HT1080 (cell line): ENCODE results near the gene PEX12. TPM values are rescaled to one million over a fixed set of nuclear protein-coding genes. Genes with fewer than 3 reads are reported as not detected.
"Not testable (repeated sequence)": the region's sequence is repeated elsewhere in the genome, so short reads cannot be mapped to it uniquely, and the experiment has no call there.

ENCODE experiments used
- DNase-seq: peaks from one replicate; pipeline ENCODE4 v3.0.0-alpha.2; 2015; ENCODE audit warnings: low read depth
- small RNA-seq: library from RNA; depleted of rRNA; stranded (forward); fragments of <200 nt; gene quantifications from one replicate; pipeline ENCODE3, GENCODE V24; 2014
- total RNA-seq: library from RNA; depleted of rRNA; stranded (reverse); fragments of >200 nt; shearing (Covaris generic); gene quantifications from 2 replicates; pipeline ENCODE4 v1.2.3, GENCODE V29; 2014; rRNA removed

PEX12 gene
- total RNA-seq, 1 experiment from 2014 or later = 9.9 TPM

DNA sequence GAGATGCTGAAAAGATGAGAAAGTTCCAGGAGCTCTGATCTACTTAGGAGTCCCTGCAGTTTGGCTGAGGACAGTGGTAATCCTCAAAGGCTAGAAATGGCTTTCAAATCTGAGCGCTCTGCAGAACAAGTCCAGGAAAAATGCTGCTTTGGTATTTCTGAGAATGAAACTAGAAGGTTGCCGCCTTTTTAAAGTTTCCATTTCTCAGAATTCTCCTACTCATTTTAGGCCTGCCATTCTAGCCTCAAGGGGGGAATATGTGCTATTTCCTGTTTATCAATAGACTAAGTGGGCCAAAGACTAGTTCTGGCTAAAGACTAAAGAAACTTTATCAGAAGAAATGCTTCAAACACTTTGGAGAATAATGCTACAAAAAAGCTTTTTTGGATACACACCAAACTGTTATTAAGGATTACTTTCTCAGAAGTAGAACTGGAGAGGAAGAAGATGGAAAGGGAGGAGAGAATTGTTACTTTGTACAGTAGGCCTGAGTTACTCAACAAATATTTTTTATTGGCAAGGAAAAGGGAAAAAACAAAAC lies 40.7 kb downstream of the PEX12 start, which contains the start of gene SLFN12L:
Gene SLFN12L, minus strand, starts transcription at position 78 of the 541 bp plus-strand sequence. CDS start 15,314 bp downstream, outside the sequence.
- no peak for DNase-seq

DNA sequence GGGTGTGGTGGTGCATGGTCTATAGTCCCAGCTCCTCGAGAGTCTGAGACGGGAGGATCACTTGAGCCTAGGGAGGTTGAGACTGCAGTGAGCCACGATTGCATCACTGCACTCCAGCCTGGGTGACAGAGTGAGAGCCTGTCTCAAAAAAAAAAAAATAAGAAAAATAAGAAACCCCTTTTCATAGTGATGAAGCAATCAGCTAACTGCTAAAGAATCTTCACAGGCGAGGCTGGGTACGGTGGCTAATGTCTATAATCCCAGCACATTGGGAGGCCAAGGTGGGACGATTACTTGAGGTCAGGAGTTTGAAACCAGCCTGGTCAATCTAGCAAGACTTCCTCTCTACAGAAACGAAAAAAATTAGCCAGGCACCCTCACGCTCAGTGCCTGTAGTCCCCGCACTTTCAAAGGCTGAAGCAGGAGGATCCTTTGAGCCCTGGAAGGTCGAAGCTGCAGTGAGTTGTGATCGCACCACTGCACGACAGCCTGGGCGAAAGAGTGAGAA lies 41.7 kb downstream of the PEX12 start:
- DNase-seq = no peak

DNA sequence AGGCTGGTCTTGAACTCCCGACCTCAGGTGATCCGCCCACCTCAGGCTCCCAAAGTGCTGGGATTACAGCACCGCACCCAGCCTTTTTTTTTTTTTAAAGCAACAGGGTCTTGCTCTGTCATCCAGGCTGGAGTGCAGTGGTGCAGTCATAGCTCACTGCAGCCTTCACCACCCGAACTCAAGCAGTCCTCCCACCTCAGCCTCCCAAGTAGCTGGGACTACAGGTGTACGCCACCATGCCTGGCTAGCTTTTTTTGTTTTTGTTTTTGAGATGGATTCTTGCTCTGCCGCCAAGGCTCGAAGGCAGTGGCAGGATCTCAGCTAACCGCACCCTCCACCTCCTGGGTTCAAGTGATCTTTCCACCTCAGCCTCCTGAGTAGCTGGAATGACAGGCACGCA lies 43.0 kb downstream of the PEX12 start:
- DNase-seq = not testable (repeated sequence)

DNA sequence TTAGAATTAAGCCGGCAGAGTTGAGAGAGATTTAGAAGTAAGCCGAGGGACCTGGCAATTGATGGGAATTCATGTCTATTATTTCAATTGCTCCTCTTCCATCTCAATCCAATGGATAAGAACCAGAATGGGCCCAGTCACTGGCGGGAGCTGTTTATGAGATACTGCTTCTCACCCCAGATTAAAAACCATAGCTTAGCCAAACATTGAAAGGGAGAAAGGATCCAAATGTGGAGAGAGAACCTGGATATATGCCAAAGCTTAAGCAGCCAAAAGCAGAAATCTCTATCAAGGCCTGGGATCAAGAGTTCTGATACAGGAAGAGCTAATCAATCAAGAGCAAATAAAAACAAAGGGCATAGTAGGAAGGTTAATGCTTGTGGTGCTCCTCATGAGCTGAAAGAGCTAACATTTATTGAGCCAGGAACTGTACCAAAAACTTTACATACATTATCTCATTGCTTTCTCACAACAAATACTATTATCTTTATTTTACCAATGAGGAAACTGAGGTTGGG lies 43.7 kb downstream of the PEX12 start:
- no peak for DNase-seq

DNA sequence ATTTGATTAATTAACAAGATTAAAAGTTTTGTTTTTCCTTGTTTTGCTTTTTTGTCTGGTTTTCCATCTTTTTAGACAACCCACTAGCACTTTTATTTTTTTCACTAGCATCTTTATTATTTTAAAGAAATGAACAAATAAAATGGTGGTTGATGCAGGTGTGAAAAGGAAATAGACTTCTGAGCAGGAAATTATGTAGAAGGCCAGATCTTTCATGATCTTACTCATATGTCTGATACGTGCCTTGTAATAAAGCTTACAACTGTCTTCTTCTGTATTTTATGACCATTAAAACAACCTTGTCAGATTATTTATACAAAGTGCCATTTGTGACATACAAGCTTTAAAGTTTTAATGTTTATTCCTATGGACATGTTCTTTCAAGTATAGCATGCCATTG lies 47.2 kb downstream of the PEX12 start:
- DNase-seq = no peak

DNA sequence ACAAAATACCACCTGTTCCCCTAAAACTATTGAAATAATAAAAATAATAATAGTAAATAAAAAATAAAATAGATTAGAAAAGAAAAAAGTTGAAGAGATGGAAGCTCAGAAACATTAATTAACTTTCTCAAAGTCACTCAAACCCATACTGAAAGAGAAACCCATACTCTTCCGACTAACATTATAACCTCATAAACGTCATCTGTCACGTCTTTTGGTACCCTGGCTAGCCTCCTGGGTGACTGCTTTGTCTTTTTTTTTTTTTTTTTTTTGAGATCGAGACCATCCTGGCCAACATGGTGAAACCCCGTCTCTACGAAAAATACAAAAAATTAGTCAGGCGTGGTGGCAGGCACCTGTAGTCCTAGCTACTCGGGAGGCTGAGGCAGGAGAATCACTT lies 48.5 kb downstream of the PEX12 start:
- DNase-seq = no peak

DNA sequence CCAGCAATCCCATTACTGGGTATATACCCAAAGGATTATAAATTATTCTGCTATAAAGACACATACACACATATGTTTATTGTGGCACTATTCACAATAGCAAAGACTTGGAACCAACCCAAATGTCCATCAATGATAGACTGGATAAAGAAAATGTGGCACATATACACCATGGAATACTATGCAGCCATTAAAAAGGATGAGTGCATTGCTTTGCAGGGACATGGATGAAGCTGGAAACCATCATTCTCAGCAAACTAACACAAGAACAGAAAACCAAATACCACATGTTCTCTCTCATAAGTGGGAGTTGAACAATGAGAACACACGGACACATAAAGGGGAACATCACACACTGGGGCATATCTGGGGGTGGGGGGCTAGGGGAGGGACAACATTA lies 49.0 kb downstream of the PEX12 start:
- DNase-seq = not testable (repeated sequence)

Small RNA genes within 50 kb of the gene (small RNA-seq; reads per million reads assigned to genes)
- gene AC004134.1 = not detected
- gene AC015911.1 = not detected
- 36.2 reads per million, percentile 94 among the genes with 10 or more reads in this experiment for gene SNORD7

Other genes starting within 250 kb of the PEX12 start
- 16.0 and 18.5 TPM in 2 replicates for gene SLFN11, start 204.9 kb downstream of the PEX12 start, total RNA-seq
- gene SLFN12, start 146.1 kb downstream of the PEX12 start, total RNA-seq = 7.7 and 13.3 TPM in 2 replicates
- 0.43 and 0.80 TPM in 2 replicates for gene SLFN13, start 129.8 kb downstream of the PEX12 start, total RNA-seq
- not detected in 2 replicates for gene SLFN12L, start 40.9 kb downstream of the PEX12 start, total RNA-seq
- not detected in 2 replicates for gene SLFN14, start 17.8 kb downstream of the PEX12 start, total RNA-seq
- 66.7 and 130 TPM in 2 replicates for gene AP2B1, start 8.8 kb upstream of the PEX12 start, total RNA-seq
- gene RASL10B, start 153.1 kb upstream of the PEX12 start, total RNA-seq = 6.8 and 7.6 TPM in 2 replicates
- 0.05 TPM in 1 of 2 replicates, not detected in the other for gene GAS2L2, start 174.7 kb upstream of the PEX12 start, total RNA-seq
- gene C17orf50, start 182.3 kb upstream of the PEX12 start, total RNA-seq = not detected in 2 replicates
- gene MMP28, start 217.1 kb upstream of the PEX12 start, total RNA-seq = 0.13 and 0.18 TPM in 2 replicates
- 27.5 and 41.3 TPM in 2 replicates for gene TAF15, start 230.9 kb upstream of the PEX12 start, total RNA-seq